HAP-1 (cell line): ENCODE results near the gene CENATAC.
"Not testable (repeated sequence)": the region's sequence is repeated elsewhere in the genome, so short reads cannot be mapped to it uniquely, and the experiment has no call there.

Experiments used
- DNase-seq, 2 experiments: peaks; one replicate each; pipeline ENCODE4 v3.0.0-alpha.2; 2016 to 2020; ENCODE audit warnings: low spot score in 2 of 2
- H3K27me3 ChIP-seq: fragments of 250-450 bp; sonication (Bioruptor Pico); 2 replicates; pipeline ENCODE4 v1.5.1; 2020; ENCODE audit warnings: low read depth, mild to moderate bottlenecking, moderate library complexity
- H3K36me3 ChIP-seq: fragments of 250-450 bp; sonication (Bioruptor Pico); replicated peaks from 2 replicates; pipeline ENCODE4 v1.5.1; 2020; ENCODE audit warnings: mild to moderate bottlenecking
- H3K4me1 ChIP-seq: fragments of 250-450 bp; sonication (Bioruptor Pico); 2 replicates; pipeline ENCODE4 v1.5.1; 2020; ENCODE audit warnings: mild to moderate bottlenecking
- H3K4me3 ChIP-seq: fragments of 250-450 bp; sonication (Bioruptor Pico); 2 replicates; pipeline ENCODE4 v1.5.1; 2020; ENCODE audit warnings: mild to moderate bottlenecking, moderate library complexity
- H3K9me3 ChIP-seq: fragments of 250-450 bp; sonication (Bioruptor Pico); 2 replicates; pipeline ENCODE4 v1.5.1; 2020; ENCODE audit warnings: mild to moderate bottlenecking, moderate library complexity
- in situ Hi-C: fragments of 300-500 bp; cut with MboI; formaldehyde crosslinking; loops from 3 replicates; pipeline ENCODE4 v1.14.3; 2020; ENCODE audit warnings: low sequenced_read_pairs, inconsistent platforms, mixed read lengths

The CENATAC gene

DNA sequence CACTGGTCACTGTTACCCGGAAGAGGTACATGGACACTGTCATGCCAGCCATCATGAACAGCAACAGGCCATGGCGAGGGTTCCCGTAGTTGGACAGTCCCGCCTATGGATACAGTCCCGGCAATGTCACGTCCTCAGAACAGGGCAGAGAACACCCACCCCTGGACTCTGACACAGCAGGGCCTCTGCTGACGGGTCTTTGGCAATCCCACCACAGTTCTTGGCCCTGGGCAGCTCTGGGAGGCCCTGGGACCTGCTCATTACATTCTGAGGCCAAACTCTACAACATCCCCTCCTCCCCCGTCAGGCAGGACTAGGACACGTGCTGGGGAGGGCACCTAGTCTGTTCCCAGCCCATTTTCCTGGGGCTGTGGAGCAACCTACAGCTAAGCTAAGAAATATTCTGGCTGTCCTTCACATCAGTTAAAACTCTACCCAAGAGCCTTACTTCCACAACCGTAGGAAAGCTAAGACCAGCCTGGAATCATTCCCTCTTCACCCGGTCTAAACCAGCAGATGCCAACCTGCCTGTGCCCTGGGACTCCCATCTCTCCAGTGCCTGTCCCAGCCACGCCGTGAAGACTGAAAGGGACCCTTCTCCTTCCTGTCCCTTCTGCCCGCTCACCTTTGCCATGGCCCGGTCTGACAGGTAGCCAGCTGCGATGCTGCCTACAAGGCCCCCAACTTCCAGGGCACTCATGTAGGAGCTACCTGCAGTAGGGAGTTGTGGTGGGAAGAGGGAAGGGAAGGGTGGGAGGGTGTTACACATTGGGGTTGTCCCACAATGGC is 28.2 kb downstream of the CENATAC start:
- peaks cover 10% of the 10 kb centered on the region for H3K4me1 ChIP-seq
- in situ Hi-C loops: no loop called here
- no peaks in the 10 kb centered on the region for H3K27me3 ChIP-seq
- no peak overlapping the region for H3K4me3 ChIP-seq
- H3K9me3 ChIP-seq: no peaks in the 10 kb centered on the region
- peaks cover 70% of the 10 kb centered on the region for H3K36me3 ChIP-seq
- no peak for DNase-seq

DNA sequence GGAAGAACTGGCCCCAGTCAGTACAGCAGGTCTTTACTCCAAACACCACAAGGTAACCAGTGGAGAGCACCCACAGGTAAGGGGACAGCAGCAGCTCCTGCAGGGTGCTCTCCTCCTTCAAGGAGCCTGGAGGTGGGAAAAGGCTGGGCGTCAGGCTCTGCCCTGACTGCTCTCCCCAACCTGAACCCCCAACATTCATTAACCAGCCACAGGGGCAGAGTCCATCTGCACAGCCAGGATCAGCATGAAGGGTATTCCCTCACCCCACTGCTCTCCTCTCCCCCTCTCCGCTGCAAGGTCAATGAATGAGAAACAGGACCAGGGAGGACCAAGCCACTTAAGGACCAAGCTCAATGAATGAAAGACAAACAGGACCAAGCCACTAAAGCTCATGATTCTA is 29.0 kb downstream of the CENATAC start:
- in situ Hi-C loops: no loop called here
- Histone ChIP-seq H3K36me3 (peaks cover 66% of the 10 kb centered on the region), H3K4me1 (peaks cover 10% of the 10 kb centered on the region), H3K27me3 (no peaks in the 10 kb centered on the region), H3K9me3 (no peaks in the 10 kb centered on the region), H3K4me3 (no peak overlapping the region)
- no peak for DNase-seq

DNA sequence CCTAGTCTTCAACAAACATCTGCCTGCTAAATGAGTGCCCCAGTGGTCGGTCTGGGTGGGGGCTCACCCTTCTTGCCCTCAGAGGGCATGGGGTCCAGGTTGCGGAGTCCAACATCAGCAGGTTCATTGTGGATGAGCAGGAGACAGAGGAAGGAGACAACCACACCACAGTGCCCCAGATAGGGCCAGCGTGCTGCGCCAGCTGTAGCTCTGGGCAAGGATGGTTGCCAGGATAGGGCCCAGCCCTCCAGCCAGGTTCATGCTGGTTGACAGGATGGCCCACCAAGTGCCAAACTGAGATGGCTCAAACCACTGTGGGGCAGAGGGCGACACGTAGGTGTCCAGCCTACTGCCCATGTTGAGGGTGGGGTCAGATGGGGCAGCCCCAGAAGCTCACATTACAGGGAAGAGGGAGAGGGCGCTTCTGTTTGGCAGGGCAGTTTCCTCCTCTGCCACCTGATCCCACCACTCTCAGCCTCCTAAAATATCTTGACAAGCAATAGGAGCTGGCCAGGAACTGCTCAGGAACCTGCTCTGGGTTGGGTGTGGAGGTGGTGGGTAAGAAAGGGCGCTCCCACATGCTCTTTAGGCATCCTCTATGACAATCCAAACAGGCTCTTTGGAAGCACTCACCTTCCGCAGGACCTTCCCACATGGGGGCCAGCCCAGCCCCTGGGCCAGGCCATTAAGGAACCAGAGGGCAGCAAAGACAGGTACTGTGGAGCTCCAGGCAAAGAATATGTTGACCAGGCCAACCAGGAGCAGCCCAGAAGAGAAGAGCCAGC is 29.8 kb downstream of the CENATAC start:
- Histone ChIP-seq H3K9me3 (no peaks in the 10 kb centered on the region), H3K4me1 (peaks cover 10% of the 10 kb centered on the region), H3K27me3 (no peaks in the 10 kb centered on the region), H3K4me3 (no peak overlapping the region), H3K36me3 (peaks cover 60% of the 10 kb centered on the region)
- in situ Hi-C loops: no loop called here
- DNase-seq: no peak

DNA sequence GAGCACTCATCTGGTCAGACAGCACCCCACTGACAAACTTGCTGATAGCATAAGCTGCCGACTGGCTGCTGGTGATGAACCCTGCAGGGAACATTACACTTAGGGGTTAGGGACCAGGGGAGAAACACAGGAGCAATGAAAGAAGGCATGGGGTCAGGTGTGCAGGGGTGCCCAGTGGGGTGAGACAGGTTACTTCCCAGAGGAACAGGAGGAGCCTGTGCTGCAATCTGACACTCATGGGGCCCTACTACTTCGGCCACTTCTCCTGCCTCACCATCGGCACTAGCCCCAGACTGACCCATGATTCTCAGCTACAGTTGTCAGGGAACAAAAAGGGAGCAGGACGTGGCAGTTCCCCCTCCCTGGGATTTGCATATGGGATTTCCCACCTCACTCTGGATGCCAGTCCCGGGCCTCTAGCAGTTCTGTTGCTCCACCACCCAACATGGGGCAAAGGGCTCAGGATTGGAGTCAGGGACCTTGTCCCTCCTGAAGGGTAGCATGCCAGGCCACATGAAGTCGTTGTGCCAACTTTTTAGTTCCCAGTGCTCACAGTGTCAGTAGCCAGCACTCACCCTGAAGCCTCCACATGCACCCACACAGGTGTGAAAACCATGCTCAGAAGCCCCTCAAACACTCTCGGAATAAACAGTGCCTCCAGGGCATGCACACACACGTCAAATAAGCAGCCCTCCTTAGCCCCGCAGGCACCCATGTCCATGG is 30.6 kb downstream of the CENATAC start:
- no peak for DNase-seq
- Histone ChIP-seq H3K4me1 (peaks cover 10% of the 10 kb centered on the region), H3K27me3 (no peaks in the 10 kb centered on the region), H3K36me3 (peaks cover 54% of the 10 kb centered on the region), H3K9me3 (no peaks in the 10 kb centered on the region), H3K4me3 (no peak overlapping the region)
- in situ Hi-C loops: no loop called here

DNA sequence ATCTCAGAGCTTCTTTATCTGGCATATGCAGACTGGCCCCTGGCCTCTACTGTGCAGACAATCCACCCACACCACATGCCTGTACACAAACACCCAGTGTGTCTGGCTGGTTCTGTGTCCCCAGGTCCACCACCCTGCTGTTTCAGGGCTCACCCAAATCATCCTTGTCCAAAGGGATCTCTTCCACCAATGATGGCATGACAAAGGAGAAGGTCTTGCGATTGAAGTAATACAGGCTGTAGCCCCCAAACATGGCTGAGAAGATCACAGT is 31.1 kb downstream of the CENATAC start:
- Histone ChIP-seq H3K4me1 (peaks cover 10% of the 10 kb centered on the region), H3K9me3 (no peaks in the 10 kb centered on the region), H3K4me3 (peak overlapping the region; percentile 79), H3K36me3 (peaks cover 49% of the 10 kb centered on the region), H3K27me3 (no peaks in the 10 kb centered on the region)
- no peak for DNase-seq
- in situ Hi-C loops: no loop called here

DNA sequence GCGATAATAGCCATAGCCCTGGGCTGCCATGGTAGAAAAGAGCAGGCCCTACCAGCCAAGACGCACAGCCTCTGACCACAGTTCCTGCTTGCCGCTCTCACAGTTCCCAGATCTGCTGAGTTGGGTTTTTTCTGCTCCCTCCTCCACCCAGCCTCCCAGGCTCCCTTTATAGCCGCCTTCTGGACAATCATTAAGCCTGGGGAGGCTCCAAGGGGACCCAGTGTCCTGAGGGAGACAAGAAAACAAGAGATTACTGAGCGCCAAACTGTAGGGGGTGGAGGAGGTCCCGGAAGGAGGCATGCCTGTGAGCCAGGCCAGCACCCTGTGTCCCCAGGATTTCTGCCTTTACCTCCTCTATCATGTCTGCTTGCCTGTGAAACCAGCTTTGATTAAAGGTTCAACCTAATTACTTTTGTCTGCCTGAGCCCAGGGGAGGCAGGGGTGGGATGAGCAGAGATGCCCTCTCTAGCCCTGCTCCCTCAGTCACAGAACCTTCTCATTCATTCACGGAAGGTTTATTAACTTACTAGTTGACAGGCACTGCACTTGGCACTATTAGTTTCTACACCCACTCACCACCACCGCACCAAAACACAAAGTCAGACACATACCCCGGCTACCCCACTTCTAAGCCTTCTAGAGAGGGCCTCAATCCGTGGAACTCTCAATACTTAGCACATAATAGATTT is 31.5 kb downstream of the CENATAC start:
- H3K9me3 ChIP-seq: no peaks in the 10 kb centered on the region
- H3K4me3 ChIP-seq: peak overlapping the region; percentile 79
- peaks cover 10% of the 10 kb centered on the region for H3K4me1 ChIP-seq
- peaks cover 44% of the 10 kb centered on the region for H3K36me3 ChIP-seq
- H3K27me3 ChIP-seq: no peaks in the 10 kb centered on the region
- peak; percentile 49 to 54 for DNase-seq
- in situ Hi-C loops: loop anchor here (5.0 kb wide), 1 partner anchor 68 kb away; a partner anchor contains a TSS

DNA sequence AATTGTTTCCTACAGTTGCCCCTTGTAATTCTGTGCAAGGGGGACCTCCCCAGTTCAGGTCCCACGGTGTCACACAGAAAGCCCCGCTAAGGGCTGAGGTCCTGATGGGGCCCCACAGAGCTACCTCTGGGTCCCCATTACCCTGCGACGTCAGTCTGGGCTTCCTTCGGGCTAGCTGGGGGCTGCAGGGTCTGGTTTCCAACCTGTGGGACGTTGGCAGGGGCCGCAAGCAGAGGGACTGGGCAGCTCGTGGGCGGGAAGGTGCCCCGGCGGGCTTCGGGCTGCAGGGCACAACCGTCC is 32.0 kb downstream of the CENATAC start:
- Histone ChIP-seq H3K9me3 (no peaks in the 10 kb centered on the region), H3K27me3 (no peaks in the 10 kb centered on the region), H3K4me3 (peak overlapping the region; percentile 79), H3K36me3 (peaks cover 39% of the 10 kb centered on the region), H3K4me1 (peaks cover 10% of the 10 kb centered on the region)
- no peak for DNase-seq
- in situ Hi-C loops: loop anchor here (5.0 kb wide), 1 partner anchor 67 kb away; a partner anchor contains a TSS

DNA sequence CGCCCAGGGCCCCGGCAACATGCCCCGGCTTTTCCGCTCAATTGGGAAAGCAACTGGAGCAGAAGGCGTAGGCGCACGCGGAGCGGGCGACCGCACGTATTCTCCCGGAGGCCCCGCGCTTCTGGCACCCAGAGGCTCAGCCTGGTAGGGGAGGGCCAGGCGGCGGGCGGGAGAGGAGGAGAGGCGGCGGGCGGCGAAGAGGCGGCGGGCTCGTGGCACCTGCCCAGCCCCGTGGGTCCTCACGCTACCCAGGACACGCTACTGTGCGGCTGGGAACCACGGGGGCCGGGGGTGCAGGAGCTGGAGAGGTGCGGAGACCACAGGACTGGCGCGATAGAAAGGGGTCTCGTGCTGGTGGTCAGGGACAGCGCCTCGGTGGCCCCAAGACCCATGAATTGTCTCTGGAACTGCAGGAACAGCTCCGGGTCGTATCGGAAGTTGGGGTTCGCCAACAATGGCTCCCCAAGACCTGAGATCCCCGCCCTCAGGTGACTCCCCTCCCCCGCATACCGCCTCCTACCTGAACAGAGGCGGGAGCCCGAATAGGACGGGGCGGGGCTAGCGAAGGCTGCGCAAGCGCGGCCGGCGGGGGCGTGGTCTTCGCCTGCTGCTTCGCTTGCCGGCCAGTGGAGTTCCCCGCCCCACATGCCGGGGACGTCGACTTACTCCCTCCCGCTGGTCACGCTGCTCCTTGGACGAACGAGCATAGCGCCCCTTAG is 32.5 kb downstream of the CENATAC start, which contains the start of gene SLC37A4:
SLC37A4 (minus strand) TSS at position 549 of the 719 bp plus-strand sequence.
- H3K4me1 ChIP-seq: peaks cover 10% of the 10 kb centered on the region
- no peaks in the 10 kb centered on the region for H3K9me3 ChIP-seq
- in situ Hi-C loops: loop anchor here (5.0 kb wide), 1 partner anchor 67 kb away; a partner anchor contains a TSS
- peak within 1 kb of the TSS; percentile 79 for H3K4me3 ChIP-seq
- peak; percentile 96 to 99 for DNase-seq
- peaks cover 34% of the 10 kb centered on the region for H3K36me3 ChIP-seq
- no peaks in the 10 kb centered on the region for H3K27me3 ChIP-seq

DNA sequence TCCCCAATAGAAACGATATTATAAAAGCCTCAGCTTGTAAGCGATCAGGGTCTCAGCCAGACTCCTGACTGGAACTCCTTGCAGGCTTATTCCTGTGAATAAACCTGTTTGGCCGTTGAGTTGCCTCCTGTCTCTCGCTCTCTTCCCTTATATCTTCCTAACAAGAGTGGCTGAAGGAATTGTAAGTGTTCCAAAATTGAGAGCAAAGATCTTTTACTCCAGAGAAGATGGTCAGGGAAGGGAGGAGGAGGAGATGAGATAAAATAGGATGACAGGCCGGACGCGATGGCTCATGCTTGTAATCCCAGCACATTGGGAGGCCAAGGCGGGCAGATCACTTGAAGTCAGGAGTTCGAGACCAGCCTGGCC is 34.0 kb downstream of the CENATAC start:
- Histone ChIP-seq H3K27me3 (no peaks in the 10 kb centered on the region), H3K9me3 (no peaks in the 10 kb centered on the region), H3K4me3 (no peak overlapping the region), H3K4me1 (peaks cover 10% of the 10 kb centered on the region), H3K36me3 (peaks cover 21% of the 10 kb centered on the region)
- in situ Hi-C loops: loop anchor here (5.0 kb wide), 1 partner anchor 65 kb away; a partner anchor contains a TSS
- no peak for DNase-seq

DNA sequence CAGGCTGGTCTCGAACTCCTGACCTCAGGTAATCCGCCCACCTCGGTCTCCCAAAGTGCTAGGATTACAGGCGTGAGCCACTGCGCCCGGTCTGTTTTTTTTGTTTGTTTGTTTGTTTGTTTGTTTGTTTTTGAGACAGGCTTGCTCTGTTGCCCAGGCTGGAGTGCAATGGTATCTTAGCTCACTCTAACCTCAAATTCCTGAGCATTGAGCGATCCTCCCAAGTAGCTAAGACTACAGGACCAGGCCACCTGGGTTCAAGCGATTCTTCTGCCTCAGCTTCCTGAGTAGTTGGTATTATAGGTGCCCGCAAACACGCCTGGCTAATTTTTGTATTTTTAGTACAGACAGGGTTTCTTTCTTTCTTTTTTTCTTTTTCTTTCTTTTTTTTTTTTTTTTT is 35.5 kb downstream of the CENATAC start:
- DNase-seq, H3K9me3 ChIP-seq, H3K36me3 ChIP-seq, H3K4me1 ChIP-seq, H3K27me3 ChIP-seq, H3K4me3 ChIP-seq: not testable (repeated sequence)
- in situ Hi-C loops: loop anchor here (5.0 kb wide), 1 partner anchor 64 kb away; a partner anchor contains a TSS

DNA sequence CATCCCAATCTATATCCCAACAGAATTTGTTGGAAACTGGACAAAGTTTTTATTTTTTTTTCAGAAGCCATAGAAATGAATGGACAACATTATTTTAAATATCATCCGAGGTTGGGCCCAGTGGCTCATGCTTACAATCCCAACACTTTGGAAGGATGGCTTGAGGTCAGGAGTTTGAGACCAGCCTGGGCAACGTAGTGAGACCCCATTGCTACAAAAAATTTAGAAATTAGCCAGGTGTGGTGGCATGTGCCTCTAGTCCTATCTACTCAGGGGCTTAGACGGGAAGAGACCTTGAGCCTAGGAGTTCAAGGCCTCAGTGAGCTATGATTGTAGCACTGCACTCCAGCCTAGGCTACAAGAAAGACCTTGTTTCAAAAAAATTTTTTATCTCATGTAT is 36.9 kb downstream of the CENATAC start:
- Histone ChIP-seq H3K4me3 (no peak overlapping the region), H3K9me3 (no peaks in the 10 kb centered on the region), H3K4me1 (no peaks in the 10 kb centered on the region), H3K36me3 (no peaks in the 10 kb centered on the region), H3K27me3 (no peaks in the 10 kb centered on the region)
- in situ Hi-C loops: loop anchor here (5.0 kb wide), 1 partner anchor 62 kb away; a partner anchor contains a TSS
- DNase-seq: no peak

DNA sequence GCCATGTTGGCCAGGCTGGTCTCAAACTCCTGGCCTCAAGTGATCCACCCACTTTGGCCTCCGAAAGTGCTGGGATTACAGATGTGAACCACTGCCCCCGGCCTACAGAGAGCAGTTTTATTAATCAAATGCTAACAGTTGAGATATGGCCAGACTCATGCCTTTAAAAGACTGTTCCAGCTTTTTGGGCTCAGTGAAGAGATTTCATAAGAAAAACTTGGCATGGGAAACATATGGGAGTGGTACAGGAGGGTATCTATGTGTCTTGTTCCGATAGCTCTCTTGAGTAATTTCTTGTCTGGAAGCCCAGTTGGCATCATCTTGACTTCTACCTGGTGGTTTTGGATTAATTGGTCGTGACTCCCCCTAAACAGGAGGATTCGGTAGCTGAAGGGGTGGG is 40.9 kb downstream of the CENATAC start:
- Histone ChIP-seq H3K27me3 (no peaks in the 10 kb centered on the region), H3K4me1 (no peaks in the 10 kb centered on the region), H3K36me3 (no peaks in the 10 kb centered on the region), H3K4me3 (no peak overlapping the region), H3K9me3 (no peaks in the 10 kb centered on the region)
- in situ Hi-C loops: no loop called here
- DNase-seq: no peak

DNA sequence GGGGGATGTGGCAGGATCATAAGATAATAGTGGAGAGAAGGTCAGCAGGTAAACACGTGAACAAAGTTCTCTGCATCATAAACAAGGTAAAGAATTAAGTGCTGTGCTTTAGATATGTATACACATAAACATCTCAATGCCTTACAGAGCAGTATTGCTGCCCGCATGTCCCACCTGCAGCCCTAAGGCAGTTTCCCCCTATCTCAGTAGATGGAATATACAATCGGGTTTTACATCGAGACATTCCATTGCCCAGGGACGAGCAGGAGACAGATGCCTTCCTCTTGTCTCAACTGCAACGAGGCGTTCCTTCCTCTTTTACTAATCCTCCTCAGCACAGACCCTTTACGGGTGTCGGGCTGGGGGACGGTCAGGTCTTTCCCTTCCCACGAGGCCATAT is 41.5 kb downstream of the CENATAC start:
- in situ Hi-C loops: not testable (repeated sequence)

More for the DNA sequence above, 41.5 kb downstream of the CENATAC start:
- DNase-seq, H3K27me3 ChIP-seq, H3K9me3 ChIP-seq, H3K4me3 ChIP-seq, H3K4me1 ChIP-seq, H3K36me3 ChIP-seq: not testable (repeated sequence)
